Esophagus squamous epithelium (tissue), 4 donors: ENCODE results near the gene HNRNPM.

Experiments
- CTCF ChIP-seq, 6 experiments: fragments of 450-650 bp in 4 of 6; fragments of 200-600 bp in 2 of 6; sonication (generic) in 2 of 6; IDR thresholded peaks; one replicate each; pipeline ENCODE4 v1.5.1; 2016 to 2019; ENCODE audit warnings: antibody characterized with exemption in 6 of 6, mild to moderate bottlenecking in 4 of 6, moderate library complexity in 4 of 6
- POLR2A ChIP-seq, 4 donors: fragments of 450-650 bp; IDR thresholded peaks; one replicate each; pipeline ENCODE4 v1.6.1; 2017; ENCODE audit warnings: antibody characterized with exemption in 4 of 4, mild to moderate bottlenecking in 4 of 4, moderate library complexity in 3 of 4

GRCh38 chr19:8445488-8446001 lies 770 bp downstream of the HNRNPM start:
- TF ChIP-seq POLR2A (IDR thresholded peaks at IDR 0.05) = no peak
- TF ChIP-seq CTCF (IDR thresholded peaks at IDR 0.05) = no peak
